ELF-1 (cell line): Measurements from ENCODE around the gene SCLY.
A peak's percentile ranks its signal among the peaks of the same experiment; 100 is the strongest.

Experiments
- DNase-seq: peaks from one replicate; pipeline ENCODE4 v3.0.0-alpha.2; 2016; ENCODE audit warnings: low read depth, low spot score

SCLY gene

GRCh38 chr2:238097201-238097987 lies 36.6 kb downstream of the SCLY start:
- no peak for DNase-seq

DNA sequence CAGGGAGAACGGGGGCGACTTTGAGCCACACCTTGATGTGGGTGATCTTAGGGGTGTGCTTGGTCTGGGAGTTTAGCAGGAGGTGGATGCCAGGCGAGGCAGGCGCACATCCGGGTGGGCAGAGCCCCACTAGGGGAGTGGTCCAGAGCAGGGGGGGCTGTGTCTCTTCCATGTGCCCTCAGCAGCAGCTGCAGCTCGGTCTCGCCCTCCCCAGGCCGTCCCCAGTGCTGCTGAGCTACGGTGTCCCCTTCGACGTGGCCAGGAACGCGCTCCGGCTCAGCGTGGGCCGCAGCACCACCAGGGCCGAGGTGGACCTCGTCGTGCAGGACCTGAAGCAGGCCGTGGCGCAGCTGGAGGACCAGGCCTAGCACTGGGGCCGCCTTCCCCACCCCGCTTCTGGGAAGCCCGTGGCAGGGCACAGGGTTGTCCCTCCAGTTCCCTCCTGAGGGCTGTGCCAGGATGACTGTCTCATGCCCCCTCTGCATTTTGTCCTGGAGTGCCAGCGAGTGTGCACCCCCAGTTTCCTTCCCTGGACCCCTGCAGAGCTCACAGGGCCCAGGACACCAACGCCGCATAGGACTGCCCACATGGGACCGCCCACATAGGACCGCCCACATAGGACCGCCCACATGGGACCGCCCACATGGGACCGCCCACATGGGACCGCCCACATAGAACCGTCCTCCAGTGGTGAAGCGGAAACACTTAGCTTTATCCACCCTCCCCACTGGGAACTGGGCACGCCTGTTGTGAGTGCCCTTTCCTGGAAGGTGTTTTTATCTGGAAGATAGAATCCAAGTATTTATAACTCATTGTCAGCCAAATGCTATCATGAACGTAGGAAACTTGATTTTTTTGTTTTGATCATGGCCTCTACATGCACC lies 37.4 kb downstream of the SCLY start:
- peak; percentile 88 for DNase-seq

- DNase-seq, result no peak
Observed at GRCh38 chr2:238098901-238099713, 38.3 kb downstream of the SCLY start.

GRCh38 chr2:238099714-238100048 lies 38.9 kb downstream of the SCLY start:
- DNase-seq, result no peak

- DNase-seq, result no peak
Observed at GRCh38 chr2:238100049-238100820, 39.4 kb downstream of the SCLY start, which contains the start of gene ESPNL. TSS of gene ESPNL (plus strand) at chr2:238100340. CDS start at chr2:238100420, 80 bp downstream.

GRCh38 chr2:238100821-238101771 lies 40.3 kb downstream of the SCLY start:
- no peak for DNase-seq

GRCh38 chr2:238101891-238102841 lies 41.4 kb downstream of the SCLY start:
- DNase-seq, result no peak

DNA sequence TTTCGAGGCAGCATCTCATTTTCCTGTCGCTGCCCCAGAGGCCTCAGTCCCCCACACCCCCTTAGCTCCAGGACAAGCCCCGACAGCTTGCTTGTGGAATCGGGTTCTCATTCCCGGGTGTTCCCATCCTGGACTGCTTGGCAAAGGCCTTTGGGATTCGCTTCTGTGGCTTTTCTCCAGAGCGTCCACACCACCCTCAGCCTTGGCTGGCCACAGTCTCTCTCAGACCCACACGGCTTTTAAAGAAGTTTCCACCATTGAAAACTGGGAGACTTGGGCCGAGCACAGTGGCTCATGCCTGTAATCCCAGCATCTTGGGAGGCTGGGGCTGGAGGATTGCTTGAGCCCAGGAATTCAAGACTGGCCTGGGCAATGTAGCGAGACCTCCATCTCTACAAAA lies 42.1 kb downstream of the SCLY start:
- DNase-seq, result no peak

DNA sequence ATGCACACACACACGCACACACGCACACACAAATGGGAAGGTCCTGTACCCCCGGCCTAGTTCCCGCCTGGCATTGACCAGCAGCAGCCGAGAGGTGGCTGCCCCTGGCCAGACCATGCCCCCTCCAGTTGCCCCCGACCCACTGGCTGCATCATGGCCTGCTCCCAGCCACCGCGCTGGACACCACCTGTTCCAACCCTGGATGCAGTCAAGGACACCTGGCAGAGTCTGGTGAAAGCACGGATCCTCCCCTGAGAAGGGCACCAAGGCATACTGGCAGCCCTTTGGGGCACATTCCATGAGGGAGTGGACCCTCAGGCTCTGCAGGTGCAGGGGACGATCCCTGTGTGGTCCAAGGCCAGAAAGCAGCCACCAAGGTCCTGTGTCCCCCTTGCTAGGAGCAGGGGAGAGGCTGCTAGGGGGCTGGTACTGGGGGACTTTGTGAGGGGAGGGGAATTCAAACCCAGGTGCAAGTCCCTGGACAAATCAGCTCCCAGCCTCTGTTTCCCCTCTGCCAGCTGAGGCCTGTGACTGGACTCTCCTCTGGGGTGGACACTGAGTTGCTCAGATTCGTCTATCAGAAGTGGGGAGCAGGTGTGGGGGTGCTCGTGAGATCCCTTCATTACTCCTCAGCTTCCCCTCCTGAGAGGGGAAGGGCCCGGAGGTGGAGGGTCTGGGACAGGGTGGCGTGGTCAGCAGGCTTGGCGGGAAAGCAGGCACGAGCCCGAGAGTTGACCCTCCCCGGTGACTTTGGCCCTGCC lies 42.8 kb downstream of the SCLY start:
- DNase-seq, result no peak

- no peak for DNase-seq
Observed at GRCh38 chr2:238104226-238104690, 43.5 kb downstream of the SCLY start.

DNA sequence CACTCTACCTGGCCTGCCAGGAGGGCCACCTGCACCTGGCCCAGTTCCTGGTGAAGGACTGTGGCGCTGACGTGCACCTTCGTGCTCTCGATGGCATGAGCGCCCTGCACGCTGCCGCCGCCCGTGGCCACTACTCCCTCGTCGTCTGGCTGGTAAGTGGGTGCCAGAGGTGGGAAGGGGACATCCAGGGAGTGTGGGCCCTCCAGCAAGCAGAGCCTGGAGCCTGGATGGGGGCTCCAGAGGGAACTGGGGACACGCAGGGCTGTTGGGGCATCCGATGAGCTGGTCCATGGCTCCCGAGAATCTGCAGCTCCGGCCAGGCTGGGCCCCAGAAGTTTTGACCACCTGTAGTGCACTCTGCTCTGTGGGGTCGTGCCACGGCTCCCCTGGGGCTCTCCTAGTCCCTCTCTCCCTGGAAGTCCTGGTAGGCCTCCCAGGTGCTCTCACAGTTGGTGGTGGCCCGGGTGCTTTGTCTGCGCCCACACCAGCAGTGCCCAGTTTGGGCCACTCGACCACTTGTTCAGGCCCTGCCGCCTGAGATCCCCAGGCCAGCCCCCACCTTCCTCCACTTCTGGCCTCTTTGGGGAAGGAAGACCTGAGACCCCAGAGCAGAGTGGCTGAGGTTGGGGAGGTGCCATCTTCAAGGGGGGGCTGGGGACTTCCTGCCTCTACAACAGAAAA lies 44.0 kb downstream of the SCLY start:
- no peak for DNase-seq

DNA sequence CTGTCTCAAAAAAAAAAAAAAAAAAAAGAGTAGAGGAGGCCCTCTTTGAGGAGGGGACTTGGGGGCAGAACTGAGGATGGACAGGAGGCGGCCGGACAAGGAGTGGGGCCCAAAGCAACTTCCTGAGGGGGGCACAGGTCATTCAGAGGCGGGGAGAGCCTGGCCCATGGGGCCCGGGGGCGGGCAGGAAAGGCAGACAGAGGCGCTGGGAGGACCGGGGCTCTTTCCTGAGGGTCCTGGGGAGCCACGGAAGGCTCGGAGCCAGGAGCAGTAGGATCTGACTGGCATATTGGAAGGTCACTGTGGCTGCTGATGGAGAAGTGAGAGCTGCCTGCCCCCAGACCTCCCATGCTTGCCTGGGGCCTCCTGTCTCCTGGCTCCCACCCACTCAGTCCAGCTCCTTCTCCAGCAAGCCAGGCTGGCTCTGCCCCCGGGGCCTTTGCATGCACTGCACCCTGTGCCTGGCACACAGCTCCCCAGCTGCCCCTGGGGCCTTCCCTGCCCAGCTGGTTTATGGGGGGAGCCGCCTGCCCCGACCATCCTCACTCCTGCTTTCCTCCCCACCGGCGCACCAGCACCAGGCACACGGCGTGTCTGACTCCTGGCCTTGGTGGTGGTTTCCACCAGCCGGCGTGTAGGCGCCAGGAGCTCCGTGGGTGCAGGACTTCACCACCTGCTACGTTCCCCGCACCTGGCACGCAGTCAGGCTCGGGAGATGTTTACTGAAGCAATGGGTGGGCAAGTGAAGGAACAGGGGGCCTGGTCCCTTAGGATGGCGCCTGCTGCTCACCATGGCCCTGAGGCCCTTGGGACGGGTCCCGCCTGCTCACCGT lies 44.9 kb downstream of the SCLY start:
- no peak for DNase-seq

DNA sequence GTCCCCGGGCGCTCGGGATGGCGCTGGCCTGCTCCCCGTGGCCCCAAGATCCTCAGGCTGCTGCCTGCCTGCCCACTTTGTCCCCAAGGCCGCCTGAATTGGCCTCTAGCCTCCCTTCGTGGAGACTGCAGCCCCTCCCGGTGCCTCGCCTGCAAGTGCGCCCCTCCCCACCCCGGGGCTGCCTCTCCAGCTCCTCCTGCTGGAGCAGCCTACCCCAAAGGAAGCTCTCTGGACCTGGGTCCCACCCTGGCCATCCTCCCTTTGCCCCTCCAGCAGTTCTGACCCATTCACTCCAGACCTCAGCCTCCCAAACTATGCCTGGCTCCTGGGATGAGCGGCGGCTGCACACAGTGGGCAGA lies 45.5 kb downstream of the SCLY start:
- DNase-seq, result no peak

DNA sequence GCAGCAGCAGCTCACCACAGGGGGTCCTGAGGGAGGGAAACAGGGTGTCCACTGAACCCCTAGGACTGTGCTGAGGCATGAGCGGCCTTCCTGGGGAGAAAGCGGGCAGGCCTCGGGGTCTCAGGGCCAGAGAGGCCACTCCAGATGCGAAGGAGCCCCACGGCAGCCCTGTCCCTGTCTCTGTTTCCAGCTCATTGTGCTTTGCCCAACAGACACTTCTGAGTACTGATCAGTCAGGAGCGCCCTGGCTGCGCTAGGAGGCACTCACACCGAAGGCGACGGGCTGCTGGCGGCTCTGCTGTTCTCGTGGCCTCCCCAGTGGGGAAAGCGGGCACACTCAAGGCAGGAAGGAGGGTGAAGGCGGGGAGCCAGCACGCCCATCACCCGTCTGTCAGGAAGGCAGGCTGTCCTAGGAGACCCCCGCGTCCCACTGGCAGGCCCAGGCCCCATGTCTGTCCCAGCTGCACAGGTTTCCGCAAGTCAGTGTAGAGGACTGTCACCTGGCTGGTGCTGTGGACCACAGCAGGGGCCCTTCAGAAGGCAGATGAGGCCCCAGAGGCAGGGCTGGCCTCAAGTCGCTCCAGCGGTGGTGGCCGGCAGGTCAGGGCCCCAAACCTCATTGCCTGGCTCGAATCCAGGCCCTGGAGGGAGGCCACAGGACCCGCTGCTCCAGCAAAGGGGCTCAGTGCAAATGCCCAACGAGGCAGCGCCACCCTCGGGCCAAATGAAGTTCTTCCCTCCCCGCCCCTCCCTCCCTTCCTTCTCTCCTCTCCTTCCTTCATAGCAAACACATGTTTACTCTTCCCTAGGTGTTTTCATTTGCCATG lies 46.1 kb downstream of the SCLY start:
- peak; percentile 70 for DNase-seq

GRCh38 chr2:238107525-238108422 lies 47.0 kb downstream of the SCLY start:
- DNase-seq, result peak; percentile 36
